GM12864 (cell line): ENCODE measurements around the gene TSEN2.

Experiments
- DNase-seq: peaks from one replicate; pipeline ENCODE4 v3.0.0-alpha.2; 2011; ENCODE audit warnings: low read depth
- H3K4me3 ChIP-seq: 2 replicates; pipeline ENCODE4 v1.5.1; 2011; ENCODE audit warnings: mild to moderate bottlenecking, low read depth, low read length, control low read depth
- CTCF ChIP-seq: IDR thresholded peaks from 2 replicates; pipeline ENCODE4 v1.5.1; 2011; ENCODE audit warnings: low read depth, mild to moderate bottlenecking, moderate library complexity, low read length, control low read depth, inconsistent platforms; ENCODE audit errors: missing control alignments

Gene TSEN2

DNA sequence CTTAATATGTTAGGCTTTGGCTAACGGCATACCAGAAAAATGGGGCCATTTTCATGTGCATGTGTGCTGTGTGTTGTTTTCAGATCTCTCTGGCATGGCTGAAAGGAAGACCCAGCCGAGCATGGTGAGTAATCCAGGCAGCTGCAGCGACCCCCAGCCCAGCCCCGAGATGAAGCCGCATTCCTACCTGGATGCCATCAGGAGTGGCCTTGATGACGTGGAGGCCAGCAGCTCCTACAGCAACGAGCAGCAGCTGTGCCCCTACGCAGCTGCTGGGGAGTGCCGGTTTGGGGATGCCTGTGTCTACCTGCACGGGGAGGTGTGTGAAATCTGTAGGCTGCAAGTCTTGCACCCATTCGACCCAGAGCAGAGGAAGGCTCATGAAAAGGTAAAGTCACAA, 87.7 kb downstream of the TSEN2 start:
- TF ChIP-seq CTCF: no peak
- no peak overlapping the region for H3K4me3 ChIP-seq
- no peak for DNase-seq

GRCh38 chr3:12574131-12574530, 89.9 kb downstream of the TSEN2 start:
- H3K4me3 ChIP-seq: no peak overlapping the region
- no peak for TF ChIP-seq CTCF
- no peak for DNase-seq

DNA sequence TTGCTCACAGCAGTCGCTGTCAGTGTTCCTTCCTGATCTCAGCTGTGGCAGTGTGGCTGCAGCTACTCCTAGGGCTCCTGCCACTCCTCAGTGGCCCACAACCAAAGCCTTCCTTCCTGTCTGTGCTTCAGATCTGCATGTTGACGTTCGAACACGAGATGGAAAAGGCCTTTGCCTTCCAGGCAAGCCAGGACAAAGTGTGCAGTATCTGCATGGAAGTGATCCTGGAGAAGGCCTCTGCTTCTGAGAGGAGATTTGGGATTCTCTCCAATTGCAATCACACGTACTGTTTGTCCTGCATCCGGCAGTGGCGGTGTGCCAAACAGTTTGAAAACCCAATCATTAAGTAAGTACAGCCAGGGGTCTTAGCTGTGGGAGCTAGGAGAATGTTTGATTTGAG, 90.4 kb downstream of the TSEN2 start:
- no peak for TF ChIP-seq CTCF
- no peak overlapping the region for H3K4me3 ChIP-seq
- no peak for DNase-seq

DNA sequence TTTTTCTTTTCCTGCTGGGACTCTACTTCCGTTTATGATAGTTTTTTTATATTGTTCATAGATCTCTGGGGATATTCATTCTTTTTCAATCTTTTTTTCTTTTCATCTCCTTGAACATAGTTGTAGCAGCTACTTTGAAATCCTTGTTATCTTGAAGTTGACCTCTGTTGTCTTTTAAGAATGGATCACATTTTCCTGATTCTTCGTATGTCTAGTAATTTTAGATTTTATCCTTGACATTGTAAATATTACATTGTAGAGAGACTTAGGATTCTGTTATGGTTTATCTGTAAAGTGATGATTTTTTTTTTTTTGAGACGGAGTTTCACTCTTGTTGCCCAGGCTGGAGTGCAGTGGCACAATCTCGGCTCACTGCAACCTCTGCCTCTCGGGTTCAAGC, 93.1 kb downstream of the TSEN2 start:
- no peak for DNase-seq
- no peak for TF ChIP-seq CTCF
- no peak overlapping the region for H3K4me3 ChIP-seq

DNA sequence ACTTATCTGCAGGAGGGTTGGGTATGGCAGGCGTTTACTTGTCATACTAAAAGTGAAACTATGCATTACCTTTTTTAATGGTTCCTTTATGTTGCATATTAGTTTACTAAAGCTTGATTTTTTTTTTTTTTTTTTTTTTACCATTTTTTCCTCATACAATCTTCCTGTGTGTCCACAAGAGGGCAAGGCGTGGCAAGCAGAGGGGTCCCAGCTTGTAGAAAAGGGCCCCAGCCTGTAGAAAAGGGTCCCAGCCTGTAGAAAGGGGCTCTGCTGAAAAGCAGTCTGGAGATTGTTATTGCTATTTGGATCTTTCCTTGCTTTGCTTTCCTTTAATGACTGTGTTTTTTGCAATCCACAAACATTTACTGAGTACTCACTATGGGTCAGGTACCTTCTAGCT, 94.5 kb downstream of the TSEN2 start:
- TF ChIP-seq CTCF: peak; percentile 24
- DNase-seq: no peak
- H3K4me3 ChIP-seq: no peak overlapping the region

GRCh38 chr3:12579456-12579855, 95.2 kb downstream of the TSEN2 start:
- TF ChIP-seq CTCF: no peak
- DNase-seq: no peak
- no peak overlapping the region for H3K4me3 ChIP-seq

DNA sequence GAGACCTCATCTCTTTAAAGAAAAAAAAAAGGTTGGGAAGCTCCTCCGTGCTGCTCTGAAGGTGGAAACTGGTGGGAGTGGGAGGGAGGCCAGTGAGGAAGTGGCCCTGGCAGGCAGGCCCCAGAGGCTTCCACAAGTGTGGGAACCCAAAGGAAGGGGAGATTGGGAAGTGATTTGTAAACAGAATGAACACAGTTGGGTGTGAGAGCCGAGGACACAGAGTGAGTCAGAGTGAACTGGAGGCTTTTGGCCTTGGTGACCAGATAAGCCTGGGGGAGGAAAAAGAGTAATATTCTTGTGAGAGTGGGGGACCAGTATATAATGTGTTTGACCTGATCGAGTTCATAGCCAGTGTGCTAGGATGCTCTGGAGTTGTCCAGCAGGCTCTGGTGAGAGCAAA, 95.6 kb downstream of the TSEN2 start:
- no peak for DNase-seq
- no peak for TF ChIP-seq CTCF
- no peak overlapping the region for H3K4me3 ChIP-seq
